Loucy (cell line): ENCODE data around the gene AGAP1.

ENCODE experiments used
- H2AFZ ChIP-seq: fragments of 200-600 bp; sonication (generic); 2 replicates; pipeline ENCODE4 v1.6.0; 2016; ENCODE audit warnings: antibody characterized with exemption, mild to moderate bottlenecking, low read length, moderate library complexity
- H3F3A ChIP-seq: fragments of 200-600 bp; 2 replicates; pipeline ENCODE4 v1.6.0; 2016; ENCODE audit warnings: antibody characterized with exemption, low read depth, mild to moderate bottlenecking
- H3K27me3 ChIP-seq: fragments of 200-600 bp; sonication (generic); 2 replicates; pipeline ENCODE4 v1.6.1; 2014; ENCODE audit warnings: low read length, mild to moderate bottlenecking; ENCODE audit not compliant: insufficient read depth, poor library complexity, severe bottlenecking
- H3K36me3 ChIP-seq: fragments of 200-600 bp; sonication (generic); 2 replicates; pipeline ENCODE4 v1.6.1; 2016; ENCODE audit warnings: low read length; ENCODE audit not compliant: insufficient read depth
- H3K4me1 ChIP-seq: fragments of 200-600 bp; sonication (generic); 2 replicates; pipeline ENCODE4 v1.5.1; 2014; ENCODE audit warnings: low read length, mild to moderate bottlenecking; ENCODE audit not compliant: insufficient read depth, poor library complexity, severe bottlenecking
- H3K4me2 ChIP-seq: fragments of 200-600 bp; sonication (generic); 2 replicates; pipeline ENCODE4 v1.6.0; 2014; ENCODE audit warnings: antibody characterized with exemption, low read length, low read depth, mild to moderate bottlenecking; ENCODE audit not compliant: poor library complexity, severe bottlenecking
- H3K4me3 ChIP-seq: fragments of 200-600 bp; sonication (generic); 2 replicates; pipeline ENCODE4 v1.5.1; 2014; ENCODE audit warnings: low read length, mild to moderate bottlenecking, mixed read lengths; ENCODE audit not compliant: poor library complexity, severe bottlenecking
- H3K79me2 ChIP-seq: fragments of 200-600 bp; sonication (generic); 2 replicates; pipeline ENCODE4 v1.6.1; 2014; ENCODE audit warnings: low read length; ENCODE audit not compliant: insufficient read depth
- H3K9ac ChIP-seq: fragments of 200-600 bp; sonication (generic); 2 replicates; pipeline ENCODE4 v1.6.0; 2014; ENCODE audit warnings: mild to moderate bottlenecking, low read depth, low read length, moderate library complexity; ENCODE audit not compliant: poor library complexity, severe bottlenecking
- H3K9me2 ChIP-seq: fragments of 200-600 bp; sonication (generic); replicated peaks from 2 replicates; pipeline ENCODE4 v1.6.1; 2016; ENCODE audit warnings: low read depth, low read length, mixed read lengths
- H3K9me3 ChIP-seq: fragments of 200-600 bp; sonication (generic); 2 replicates; pipeline ENCODE4 v1.6.1; 2014; ENCODE audit warnings: mild to moderate bottlenecking, antibody characterized with exemption, low read length, low read depth; ENCODE audit not compliant: insufficient read depth
- H4K20me1 ChIP-seq: fragments of 200-600 bp; sonication (generic); 2 replicates; pipeline ENCODE4 v1.6.0; 2014; ENCODE audit warnings: antibody characterized with exemption, low read length, mild to moderate bottlenecking; ENCODE audit not compliant: insufficient read depth, poor library complexity, severe bottlenecking
- EZH2phosphoT487 ChIP-seq: fragments of 200-600 bp; IDR thresholded peaks from 2 replicates; pipeline ENCODE4 v1.6.1; 2018; ENCODE audit warnings: antibody characterized with exemption, mild to moderate bottlenecking, moderate library complexity, borderline replicate concordance
- TF ChIP-seq, protein P1 (sequence below): fragments of 200-600 bp; sonication (generic); conservative IDR thresholded peaks from 2 replicates; pipeline ENCODE4 v1.5.1; 2014; ENCODE audit warnings: mild to moderate bottlenecking, antibody characterized with exemption, low read length

Gene AGAP1

DNA sequence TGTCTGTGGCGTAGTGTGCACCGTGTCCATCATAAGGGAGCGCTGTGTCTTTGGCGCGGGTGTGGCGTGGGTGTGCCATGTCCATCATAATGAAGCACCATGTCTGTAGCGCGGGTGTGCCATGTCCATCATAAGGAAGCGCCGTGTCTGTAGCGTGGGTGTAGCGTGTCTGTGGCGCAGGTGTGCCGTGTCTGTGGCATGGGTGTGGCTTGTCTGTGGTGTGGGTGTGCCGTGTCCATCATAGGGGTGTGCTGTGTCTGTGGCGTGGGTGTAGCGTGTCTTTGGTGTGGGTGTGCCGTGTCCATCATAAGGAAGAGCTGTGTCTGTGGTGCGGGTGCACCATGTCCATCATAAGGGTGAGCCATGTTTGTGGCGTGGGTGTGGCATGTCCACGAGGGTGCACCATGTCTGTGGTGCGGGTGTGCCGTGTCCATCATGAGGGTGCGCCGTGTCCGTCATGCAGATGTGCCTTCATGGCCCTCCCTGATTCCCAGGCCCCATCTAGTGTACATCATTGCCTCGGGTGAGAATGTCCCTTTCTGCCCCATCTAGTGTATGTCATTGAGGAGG lies 399.4 kb downstream of the AGAP1 start:
- H4K20me1 ChIP-seq: no peaks in the 10 kb centered on the region
- no peaks in the 10 kb centered on the region for H3K9me2 ChIP-seq
- H3K4me3 ChIP-seq: no peak overlapping the region
- H3K36me3 ChIP-seq: peaks cover 8% of the 10 kb centered on the region; the same call in 1 of the 2 replicates
- H3K9ac ChIP-seq: no peak overlapping the region
- no peaks in the 10 kb centered on the region for H3K4me1 ChIP-seq
- H3K27me3 ChIP-seq: no peaks in the 10 kb centered on the region
- no peak overlapping the region for H3K4me2 ChIP-seq
- TF ChIP-seq, protein P1, sequence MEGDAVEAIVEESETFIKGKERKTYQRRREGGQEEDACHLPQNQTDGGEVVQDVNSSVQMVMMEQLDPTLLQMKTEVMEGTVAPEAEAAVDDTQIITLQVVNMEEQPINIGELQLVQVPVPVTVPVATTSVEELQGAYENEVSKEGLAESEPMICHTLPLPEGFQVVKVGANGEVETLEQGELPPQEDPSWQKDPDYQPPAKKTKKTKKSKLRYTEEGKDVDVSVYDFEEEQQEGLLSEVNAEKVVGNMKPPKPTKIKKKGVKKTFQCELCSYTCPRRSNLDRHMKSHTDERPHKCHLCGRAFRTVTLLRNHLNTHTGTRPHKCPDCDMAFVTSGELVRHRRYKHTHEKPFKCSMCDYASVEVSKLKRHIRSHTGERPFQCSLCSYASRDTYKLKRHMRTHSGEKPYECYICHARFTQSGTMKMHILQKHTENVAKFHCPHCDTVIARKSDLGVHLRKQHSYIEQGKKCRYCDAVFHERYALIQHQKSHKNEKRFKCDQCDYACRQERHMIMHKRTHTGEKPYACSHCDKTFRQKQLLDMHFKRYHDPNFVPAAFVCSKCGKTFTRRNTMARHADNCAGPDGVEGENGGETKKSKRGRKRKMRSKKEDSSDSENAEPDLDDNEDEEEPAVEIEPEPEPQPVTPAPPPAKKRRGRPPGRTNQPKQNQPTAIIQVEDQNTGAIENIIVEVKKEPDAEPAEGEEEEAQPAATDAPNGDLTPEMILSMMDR: no peak
- no peaks in the 10 kb centered on the region for H3K79me2 ChIP-seq
- no peak overlapping the region for H2AFZ ChIP-seq
- no peaks in the 10 kb centered on the region for H3F3A ChIP-seq
- no peaks in the 10 kb centered on the region for H3K9me3 ChIP-seq

DNA sequence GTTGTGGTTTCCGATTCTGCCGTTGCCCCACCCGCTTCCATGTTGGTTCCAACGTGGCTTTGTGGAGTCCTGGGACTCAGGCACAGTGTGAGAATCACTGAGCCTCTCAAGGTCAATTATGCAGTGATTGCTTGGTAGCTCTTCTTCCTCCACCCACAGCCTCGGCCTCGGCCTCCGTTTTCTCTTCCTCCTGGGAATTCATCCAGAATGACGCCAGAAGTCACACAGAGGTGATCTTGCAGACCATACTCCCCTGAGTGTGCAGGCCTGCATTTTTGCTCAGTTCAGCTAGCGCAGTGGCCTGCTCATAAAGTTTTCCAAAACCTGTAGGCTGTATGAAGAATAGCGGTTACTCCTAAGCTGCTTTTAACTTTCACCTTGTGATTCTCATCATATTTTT lies 401.0 kb downstream of the AGAP1 start:
- Histone ChIP-seq H4K20me1 (no peaks in the 10 kb centered on the region), H3K9me3 (no peaks in the 10 kb centered on the region), H3K4me3 (no peak overlapping the region), H3K4me2 (no peak overlapping the region), H3K27me3 (no peaks in the 10 kb centered on the region), H3K36me3 (peaks cover 8% of the 10 kb centered on the region; the same call in 1 of the 2 replicates), H3K4me1 (no peaks in the 10 kb centered on the region), H2AFZ (no peak overlapping the region), H3K9ac (no peak overlapping the region), H3K79me2 (no peaks in the 10 kb centered on the region), H3F3A (no peaks in the 10 kb centered on the region), H3K9me2 (no peaks in the 10 kb centered on the region)
- TF ChIP-seq EZH2phosphoT487: no peak
- TF ChIP-seq, protein P1: no peak

DNA sequence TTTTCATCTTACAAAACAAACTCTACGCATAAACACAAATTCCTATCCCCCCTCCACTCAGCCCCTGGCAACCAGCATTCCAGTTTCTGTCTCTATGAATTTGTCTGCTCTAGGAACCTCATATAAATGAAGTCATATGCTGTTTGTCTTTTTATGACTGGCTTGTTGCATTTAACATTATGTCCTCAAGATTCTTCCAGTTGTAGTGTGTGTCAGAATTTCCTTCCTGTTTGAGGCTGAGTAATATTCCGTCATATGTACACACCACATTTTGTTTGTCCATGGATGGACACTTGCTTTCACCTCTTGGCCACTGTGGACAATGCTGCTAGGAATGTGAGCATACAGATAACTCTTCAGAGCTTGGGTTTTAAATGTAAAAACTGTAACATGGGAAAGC lies 402.2 kb downstream of the AGAP1 start:
- H3K9me2 ChIP-seq: no peaks in the 10 kb centered on the region
- H3K4me2 ChIP-seq: no peak overlapping the region
- H4K20me1 ChIP-seq: no peaks in the 10 kb centered on the region
- TF ChIP-seq EZH2phosphoT487: no peak
- no peaks in the 10 kb centered on the region for H3F3A ChIP-seq
- no peaks in the 10 kb centered on the region for H3K9me3 ChIP-seq
- H3K79me2 ChIP-seq: no peaks in the 10 kb centered on the region
- no peak overlapping the region for H2AFZ ChIP-seq
- peaks cover 8% of the 10 kb centered on the region; the same call in 1 of the 2 replicates for H3K36me3 ChIP-seq
- H3K9ac ChIP-seq: no peak overlapping the region
- H3K4me1 ChIP-seq: no peaks in the 10 kb centered on the region
- H3K27me3 ChIP-seq: no peaks in the 10 kb centered on the region
- H3K4me3 ChIP-seq: no peak overlapping the region

DNA sequence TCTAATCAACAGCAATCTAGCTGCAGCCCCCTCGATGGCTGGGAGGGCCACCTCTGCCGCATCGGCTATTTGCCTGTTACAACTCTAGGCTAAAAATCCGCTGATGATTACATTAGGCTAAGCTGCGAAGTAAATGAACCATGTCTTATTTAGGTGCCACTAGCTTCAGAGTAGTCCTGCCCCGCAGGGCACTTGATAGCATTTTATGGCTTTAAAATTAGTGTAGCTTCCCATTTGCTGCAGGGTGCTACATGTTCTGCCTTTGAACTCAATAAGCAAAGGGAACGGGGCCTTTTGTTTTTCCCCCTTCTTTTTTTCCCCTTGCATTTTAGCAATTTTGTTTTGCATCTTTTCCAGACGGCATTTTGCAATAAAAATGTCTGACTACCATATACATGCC lies 404.1 kb downstream of the AGAP1 start:
- H4K20me1 ChIP-seq: no peaks in the 10 kb centered on the region
- H3K36me3 ChIP-seq: peaks cover 5% of the 10 kb centered on the region; the same call in 1 of the 2 replicates
- H3K27me3 ChIP-seq: no peaks in the 10 kb centered on the region
- no peaks in the 10 kb centered on the region for H3F3A ChIP-seq
- no peak overlapping the region for H3K9ac ChIP-seq
- H3K4me1 ChIP-seq: no peaks in the 10 kb centered on the region
- no peaks in the 10 kb centered on the region for H3K79me2 ChIP-seq
- H2AFZ ChIP-seq: no peak overlapping the region
- H3K9me3 ChIP-seq: no peaks in the 10 kb centered on the region
- TF ChIP-seq, protein P1: no peak
- no peak for TF ChIP-seq EZH2phosphoT487
- no peaks in the 10 kb centered on the region for H3K9me2 ChIP-seq
- no peak overlapping the region for H3K4me2 ChIP-seq
- H3K4me3 ChIP-seq: no peak overlapping the region
